Gastroesophageal sphincter (tissue), 4 donors: ENCODE results near the gene UBE2G2. TPM values are rescaled to one million over a fixed set of nuclear protein-coding genes. Genes with fewer than 3 reads are reported as not detected.

Experiments
- ATAC-seq: fragments of 150-250 bp; one replicate; pipeline ENCODE4 v1.9.1; 2016; ENCODE audit warnings: mild to moderate bottlenecking, moderate library complexity
- H3K27ac ChIP-seq, 4 donors: fragments of 200-600 bp; sonication (generic) in 3 of 4; 1 replicate in 3 of 4; 2 replicates in 1 of 4; pipeline ENCODE4 v1.5.1; 2016 to 2019
- H3K27me3 ChIP-seq: fragments of 200-600 bp; sonication (generic); one replicate; pipeline ENCODE4 v1.5.1; 2019
- H3K36me3 ChIP-seq, 2 donors: fragments of 200-600 bp; sonication (generic); one replicate each; pipeline ENCODE4 v1.5.1; 2019; ENCODE audit warnings: control low read depth in 1 of 2
- H3K4me1 ChIP-seq, 3 donors: fragments of 200-600 bp; sonication (generic); 1 replicate in 2 of 3; 2 replicates in 1 of 3; pipeline ENCODE4 v1.5.1; 2016 to 2019; ENCODE audit warnings: control low read depth in 2 of 3
- H3K4me3 ChIP-seq, 2 donors: fragments of 200-600 bp; sonication (generic); one replicate each; pipeline ENCODE4 v1.5.1; 2019; ENCODE audit warnings: mild to moderate bottlenecking in 1 of 2, moderate library complexity in 1 of 2
- H3K9me3 ChIP-seq, 3 donors: fragments of 200-600 bp; sonication (generic); one replicate each; pipeline ENCODE4 v1.5.1; 2017 to 2019; ENCODE audit warnings: control low read depth in 2 of 3
- EP300 ChIP-seq: sonication (generic); formaldehyde crosslinking; IDR thresholded peaks from one replicate; pipeline ENCODE4 v1.6.1; 2017; ENCODE audit warnings: antibody characterized with exemption, mild to moderate bottlenecking
- POLR2A ChIP-seq, 2 donors: fragments of 450-650 bp; IDR thresholded peaks; one replicate each; pipeline ENCODE4 v1.6.1; 2017; ENCODE audit warnings: antibody characterized with exemption in 2 of 2, mild to moderate bottlenecking in 2 of 2, moderate library complexity in 1 of 2
- POLR2AphosphoS5 ChIP-seq: sonication (generic); formaldehyde crosslinking; IDR thresholded peaks from one replicate; pipeline ENCODE4 v1.6.1; 2017; ENCODE audit warnings: antibody characterized with exemption
- WGBS, 2 donors: methylation state at CpG; one replicate each; pipeline ENCODE4 v1.1.5; 2018; ENCODE audit warnings: low coverage in 1 of 2; 5-methylcytosine and 5-hydroxymethylcytosine counted together
- total RNA-seq, 4 donors: library from RNA; depleted of rRNA; stranded (reverse); fragments of >200 nt; gene quantifications; one replicate each; pipeline ENCODE4 v1.1.0, GENCODE V29; 2016
- TF ChIP-seq, protein P1 (sequence below), 4 experiments: fragments of 200-600 bp in 2 of 4; fragments of 450-650 bp in 2 of 4; sonication (generic) in 1 of 4; IDR thresholded peaks; one replicate each; pipeline ENCODE4 v1.5.1; 2017 to 2019; ENCODE audit warnings: antibody characterized with exemption in 4 of 4, mild to moderate bottlenecking in 2 of 4, moderate library complexity in 2 of 4

Gene UBE2G2
- total RNA-seq, 4 donors from 2014 or later = 48.3 to 93.4 (median 83.9) TPM

DNA sequence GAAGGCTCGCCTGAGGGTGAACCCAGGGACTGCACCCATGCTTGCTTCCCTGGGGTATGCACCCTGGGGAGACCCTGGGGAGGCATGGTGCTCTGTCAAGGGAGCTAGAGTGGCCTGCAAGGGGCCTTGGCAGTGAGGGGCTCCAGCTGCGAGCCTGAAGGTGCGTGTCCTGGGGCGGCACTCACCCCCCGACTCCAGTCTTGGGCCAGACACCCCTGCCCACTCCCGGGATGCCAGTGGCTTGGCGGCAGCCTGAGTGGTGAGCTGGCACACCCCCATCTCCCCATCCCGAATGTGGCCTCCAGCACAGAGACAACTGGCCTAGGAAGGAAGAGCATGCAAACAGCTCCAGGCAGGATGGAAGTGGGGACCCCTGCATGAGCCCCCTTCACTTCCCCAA is 13.6 kb upstream of the UBE2G2 start:
- Histone ChIP-seq H3K27me3 (no peaks in the 10 kb centered on the region), H3K9me3 (peaks cover 0 to 16% (median 0%) of the 10 kb centered on the region in 3 donors), H3K4me3 (no peak overlapping the region), H3K27ac (peak overlapping the region in 1 of 4 donors; percentile 11), H3K36me3 (peaks cover 0 to 34% of the 10 kb centered on the region in 2 donors), H3K4me1 (peaks cover 0 to 39% (median 11%) of the 10 kb centered on the region in 3 donors)
- ATAC-seq = no peak
- no CpG with 5 or more reads among the region's 8 CpGs for WGBS, 2 donors
- TF ChIP-seq POLR2AphosphoS5 = no peak
- TF ChIP-seq EP300 = no peak
- TF ChIP-seq, protein P1, sequence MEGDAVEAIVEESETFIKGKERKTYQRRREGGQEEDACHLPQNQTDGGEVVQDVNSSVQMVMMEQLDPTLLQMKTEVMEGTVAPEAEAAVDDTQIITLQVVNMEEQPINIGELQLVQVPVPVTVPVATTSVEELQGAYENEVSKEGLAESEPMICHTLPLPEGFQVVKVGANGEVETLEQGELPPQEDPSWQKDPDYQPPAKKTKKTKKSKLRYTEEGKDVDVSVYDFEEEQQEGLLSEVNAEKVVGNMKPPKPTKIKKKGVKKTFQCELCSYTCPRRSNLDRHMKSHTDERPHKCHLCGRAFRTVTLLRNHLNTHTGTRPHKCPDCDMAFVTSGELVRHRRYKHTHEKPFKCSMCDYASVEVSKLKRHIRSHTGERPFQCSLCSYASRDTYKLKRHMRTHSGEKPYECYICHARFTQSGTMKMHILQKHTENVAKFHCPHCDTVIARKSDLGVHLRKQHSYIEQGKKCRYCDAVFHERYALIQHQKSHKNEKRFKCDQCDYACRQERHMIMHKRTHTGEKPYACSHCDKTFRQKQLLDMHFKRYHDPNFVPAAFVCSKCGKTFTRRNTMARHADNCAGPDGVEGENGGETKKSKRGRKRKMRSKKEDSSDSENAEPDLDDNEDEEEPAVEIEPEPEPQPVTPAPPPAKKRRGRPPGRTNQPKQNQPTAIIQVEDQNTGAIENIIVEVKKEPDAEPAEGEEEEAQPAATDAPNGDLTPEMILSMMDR (IDR thresholded peaks at IDR 0.05) = no peak
- no peak for TF ChIP-seq POLR2A (IDR thresholded peaks at IDR 0.05)

DNA sequence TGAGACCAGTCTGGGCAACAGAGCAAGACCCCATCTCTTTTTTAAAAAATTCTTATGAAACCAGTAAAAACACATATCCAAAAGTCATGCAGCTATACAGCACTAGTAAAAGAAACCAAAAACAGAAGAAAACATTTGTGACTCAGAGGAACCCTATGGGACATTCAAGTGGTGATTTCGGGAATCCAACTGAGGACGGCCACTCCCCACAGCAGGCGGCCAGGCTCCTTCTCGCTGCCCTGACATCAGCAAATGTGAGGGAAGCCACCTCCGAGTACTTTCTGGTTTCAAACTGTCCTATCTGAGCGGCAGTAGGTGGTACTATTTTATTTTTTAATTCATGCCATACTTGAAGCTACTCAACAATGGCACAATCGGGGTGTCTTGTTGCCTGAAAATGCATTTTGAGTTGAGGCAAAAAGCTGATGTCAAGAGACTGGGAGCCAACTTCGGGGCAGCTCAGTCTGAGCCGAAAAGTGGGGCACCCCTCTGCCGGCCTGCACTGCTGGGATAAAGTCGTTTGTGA is 12.9 kb upstream of the UBE2G2 start:
- peaks cover 0 to 9% (median 0%) of the 10 kb centered on the region in 3 donors for H3K9me3 ChIP-seq
- TF ChIP-seq, protein P1 (IDR thresholded peaks at IDR 0.05) = no peak
- TF ChIP-seq POLR2A (IDR thresholded peaks at IDR 0.05) (no peak), POLR2AphosphoS5 (no peak), EP300 (no peak)
- H3K27ac ChIP-seq = peak overlapping the region in 1 of 4 donors; percentile 11
- H3K4me1 ChIP-seq = peaks cover 0 to 39% (median 11%) of the 10 kb centered on the region in 3 donors
- H3K4me3 ChIP-seq = no peak overlapping the region
- ATAC-seq = no peak
- no peaks in the 10 kb centered on the region for H3K27me3 ChIP-seq
- peaks cover 0 to 41% of the 10 kb centered on the region in 2 donors for H3K36me3 ChIP-seq
- WGBS, 2 donors = 67 to 73% methylated on average over 5 to 7 of the region's 11 CpGs

DNA sequence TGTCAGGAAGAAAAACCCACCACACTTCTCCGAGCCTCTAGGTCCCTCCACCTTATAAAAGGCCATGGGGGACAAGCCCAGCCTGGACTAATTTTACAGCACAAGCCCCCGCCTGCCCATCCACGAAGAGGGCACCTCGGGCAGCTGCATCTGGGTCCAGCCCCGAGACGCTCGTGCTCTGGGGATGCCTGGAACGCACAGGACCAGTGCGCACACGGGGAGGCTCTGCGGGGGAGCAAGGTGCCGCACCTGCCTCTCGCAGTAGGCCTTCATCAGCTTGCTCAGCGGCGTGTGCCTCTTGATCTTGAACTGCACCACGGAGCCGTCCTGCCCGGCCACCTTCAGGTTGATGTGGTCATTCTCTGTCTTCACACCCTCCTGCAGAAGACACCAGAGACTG is 12.1 kb upstream of the UBE2G2 start:
- Histone ChIP-seq H3K36me3 (peaks cover 0 to 49% of the 10 kb centered on the region in 2 donors), H3K27ac (no peak overlapping the region), H3K4me3 (no peak overlapping the region), H3K4me1 (peaks cover 0 to 36% (median 11%) of the 10 kb centered on the region in 3 donors), H3K9me3 (peaks cover 0 to 1% (median 0%) of the 10 kb centered on the region in 3 donors), H3K27me3 (no peaks in the 10 kb centered on the region)
- WGBS, 2 donors = 88% methylated on average over 6 of the region's 18 CpGs; no CpG with 5 or more reads in 1 of the 2 donors
- TF ChIP-seq POLR2AphosphoS5 (no peak), EP300 (no peak), POLR2A (IDR thresholded peaks at IDR 0.05) (no peak)
- TF ChIP-seq, protein P1 (IDR thresholded peaks at IDR 0.05) = no peak
- ATAC-seq = no peak

GRCh38 chr21:44813149-44813548 is 11.5 kb upstream of the UBE2G2 start:
- Histone ChIP-seq H3K4me1 (peaks cover 0 to 30% (median 11%) of the 10 kb centered on the region in 3 donors), H3K27me3 (no peaks in the 10 kb centered on the region), H3K9me3 (no peaks in the 10 kb centered on the region), H3K4me3 (no peak overlapping the region), H3K36me3 (peaks cover 0 to 55% of the 10 kb centered on the region in 2 donors), H3K27ac (no peak overlapping the region)
- ATAC-seq = no peak
- WGBS, 2 donors = 85% methylated on average over 4 of the region's 10 CpGs; no CpG with 5 or more reads in 1 of the 2 donors
- TF ChIP-seq, protein P1 (IDR thresholded peaks at IDR 0.05) = no peak
- TF ChIP-seq POLR2A (IDR thresholded peaks at IDR 0.05) = no peak
- no peak for TF ChIP-seq POLR2AphosphoS5
- TF ChIP-seq EP300 = no peak

- Histone ChIP-seq H3K4me1 (peaks cover 0 to 29% (median 11%) of the 10 kb centered on the region in 3 donors), H3K27me3 (no peaks in the 10 kb centered on the region), H3K36me3 (peaks cover 0 to 60% of the 10 kb centered on the region in 2 donors), H3K9me3 (no peaks in the 10 kb centered on the region), H3K27ac (no peak overlapping the region), H3K4me3 (no peak overlapping the region)
- no peak for ATAC-seq
- TF ChIP-seq POLR2AphosphoS5 = no peak
- no peak for TF ChIP-seq POLR2A (IDR thresholded peaks at IDR 0.05)
- TF ChIP-seq EP300 = no peak
- TF ChIP-seq, protein P1 (IDR thresholded peaks at IDR 0.05) = no peak
- 87% methylated on average over 7 of the region's 14 CpGs; no CpG with 5 or more reads in 1 of the 2 donors for WGBS, 2 donors
Observed at GRCh38 chr21:44812640-44813039, 11.0 kb upstream of the UBE2G2 start.
